Measurements from ENCODE around the gene ALB.
"Not testable (repeated sequence)": the region's sequence is repeated elsewhere in the genome, so short reads cannot be mapped to it uniquely, and the experiment has no call there.

The ALB gene

DNA sequence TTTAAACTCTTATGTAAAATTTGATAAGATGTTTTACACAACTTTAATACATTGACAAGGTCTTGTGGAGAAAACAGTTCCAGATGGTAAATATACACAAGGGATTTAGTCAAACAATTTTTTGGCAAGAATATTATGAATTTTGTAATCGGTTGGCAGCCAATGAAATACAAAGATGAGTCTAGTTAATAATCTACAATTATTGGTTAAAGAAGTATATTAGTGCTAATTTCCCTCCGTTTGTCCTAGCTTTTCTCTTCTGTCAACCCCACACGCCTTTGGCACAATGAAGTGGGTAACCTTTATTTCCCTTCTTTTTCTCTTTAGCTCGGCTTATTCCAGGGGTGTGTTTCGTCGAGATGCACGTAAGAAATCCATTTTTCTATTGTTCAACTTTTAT is at the start of gene ALB:
ALB (plus strand) TSS at position 246 of the 400 bp plus-strand sequence; CDS start at position 287, 41 bp downstream.
- Histone ChIP-seq H3K36me3 (ENCODE audit: insufficient read depth, low read length) (no peaks in the 10 kb centered on the region), H3K9me3 (ENCODE audit: low read length) (no peaks in the 10 kb centered on the region), H3K4me1 (ENCODE audit: insufficient read depth, low read length) (no peaks in the 10 kb centered on the region), H3K4me3 (ENCODE audit: low read length) (no peak within 1 kb of the TSS), H3K27me3 (ENCODE audit: insufficient read depth, low read length) (no peaks in the 10 kb centered on the region), H2AFZ (ENCODE audit: low read depth, low read length) (no peak within 1 kb of the TSS)

DNA sequence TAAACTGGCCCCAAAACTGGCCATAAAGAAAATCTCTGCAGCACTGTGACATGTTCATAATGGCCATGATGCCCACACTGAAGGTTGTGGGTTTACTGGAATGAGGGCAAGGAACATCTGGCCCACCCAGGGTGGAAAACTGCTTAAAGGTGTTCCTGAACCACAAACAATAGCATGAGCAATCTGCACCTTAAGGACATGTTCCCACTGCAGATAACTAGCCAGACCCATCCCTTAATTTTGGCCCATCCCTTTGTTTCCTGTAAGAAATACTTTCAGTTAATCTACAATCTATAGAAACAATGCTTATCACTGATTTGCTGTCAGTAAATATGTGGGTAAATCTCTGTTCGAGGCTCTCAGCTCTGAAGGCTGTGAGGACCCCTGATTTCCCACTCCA is 46.9 kb upstream of the ALB start:
- H3K4me3 ChIP-seq (ENCODE audit: low read length); H3K4me1 ChIP-seq (ENCODE audit: insufficient read depth, low read length): not testable (repeated sequence)

DNA sequence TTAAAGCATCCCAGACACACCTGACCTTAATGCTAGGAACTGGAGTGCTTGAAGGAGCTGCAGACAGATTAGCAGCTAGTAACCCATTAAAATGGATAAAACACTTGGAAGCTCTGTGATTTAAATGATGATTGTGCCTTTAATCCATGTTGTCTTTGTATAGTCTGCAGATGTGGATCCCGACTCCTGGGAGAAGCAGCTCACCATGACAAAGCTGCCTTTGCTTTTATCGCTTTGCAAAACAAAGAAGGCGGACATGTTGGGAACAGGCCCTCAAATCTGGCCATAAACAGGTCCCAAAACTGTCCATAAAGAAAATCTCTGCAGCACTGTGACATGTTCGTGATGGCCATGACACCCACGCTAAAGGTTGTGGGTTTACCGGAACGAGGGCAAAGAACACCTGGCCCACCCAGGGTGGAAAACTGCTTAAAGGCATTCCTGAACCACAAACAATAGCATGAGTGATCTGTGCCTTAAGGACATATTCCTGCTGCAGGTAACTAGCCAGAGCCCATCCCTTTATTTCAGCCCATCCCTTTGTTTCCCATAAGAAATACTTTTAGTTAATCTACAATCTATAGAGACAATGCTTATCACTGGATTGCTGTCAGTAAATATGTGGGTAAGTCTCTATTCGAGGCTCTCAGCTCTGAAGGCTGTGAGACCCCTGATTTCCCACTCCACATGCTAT is 34.4 kb upstream of the ALB start:
- not testable (repeated sequence) for H3K4me1 ChIP-seq (ENCODE audit: insufficient read depth, low read length); H3K27me3 ChIP-seq (ENCODE audit: insufficient read depth, low read length); H3K4me3 ChIP-seq (ENCODE audit: low read length); H3K36me3 ChIP-seq (ENCODE audit: insufficient read depth, low read length); H3K9me3 ChIP-seq (ENCODE audit: low read length); H2AFZ ChIP-seq (ENCODE audit: low read depth, low read length)

More for the DNA sequence above, 46.9 kb upstream of the ALB start:
- H3K27me3 ChIP-seq (ENCODE audit: insufficient read depth, low read length); H3K36me3 ChIP-seq (ENCODE audit: insufficient read depth, low read length); H2AFZ ChIP-seq (ENCODE audit: low read depth, low read length); H3K9me3 ChIP-seq (ENCODE audit: low read length): not testable (repeated sequence)

DNA sequence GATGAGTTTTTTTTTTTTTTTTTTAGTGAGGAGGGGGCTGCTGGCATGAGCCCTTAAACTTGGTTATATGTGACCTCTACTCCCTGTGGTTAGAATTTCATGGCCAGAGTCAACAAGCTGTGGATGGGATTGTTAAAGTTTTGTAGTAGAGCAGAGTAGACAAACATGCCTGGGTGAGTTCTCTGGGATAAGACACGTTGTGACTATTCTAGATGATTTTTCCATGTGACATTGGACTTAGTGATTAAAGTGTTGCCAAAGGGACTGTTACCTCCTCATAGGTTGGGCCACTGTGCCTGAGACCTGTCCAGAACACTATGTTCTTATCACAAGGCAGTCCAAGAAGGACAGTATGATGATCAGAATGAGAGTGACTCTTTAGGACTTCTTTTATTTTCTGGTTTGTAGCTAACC is 28.8 kb upstream of the ALB start:
- Histone ChIP-seq H3K4me1 (ENCODE audit: insufficient read depth, low read length) (peaks cover 4% of the 10 kb centered on the region), H2AFZ (ENCODE audit: low read depth, low read length) (no peak overlapping the region), H3K36me3 (ENCODE audit: insufficient read depth, low read length) (no peaks in the 10 kb centered on the region), H3K27me3 (ENCODE audit: insufficient read depth, low read length) (no peaks in the 10 kb centered on the region), H3K4me3 (ENCODE audit: low read length) (no peak overlapping the region), H3K9me3 (ENCODE audit: low read length) (no peaks in the 10 kb centered on the region)

DNA sequence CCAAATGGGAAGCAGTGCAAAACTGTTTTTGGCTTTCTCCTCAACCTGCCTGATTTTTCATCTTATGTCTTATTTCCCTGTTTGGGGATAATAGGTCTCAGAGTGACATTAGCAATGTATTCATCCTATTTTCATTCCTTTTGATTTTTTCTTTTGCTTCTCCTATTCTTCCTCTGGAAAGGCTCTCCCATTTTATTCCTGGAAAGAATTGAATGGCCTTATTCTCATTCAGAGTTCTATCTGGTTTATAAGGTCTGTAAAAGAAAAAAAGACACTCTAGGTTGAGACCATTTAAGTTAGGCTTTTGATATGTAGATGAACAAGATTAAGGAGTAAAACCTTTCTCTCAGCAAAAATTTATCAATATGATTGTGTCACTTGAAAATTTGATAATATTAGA is 27.8 kb upstream of the ALB start:
- Histone ChIP-seq H3K4me1 (ENCODE audit: insufficient read depth, low read length) (peaks cover 4% of the 10 kb centered on the region), H2AFZ (ENCODE audit: low read depth, low read length) (no peak overlapping the region), H3K4me3 (ENCODE audit: low read length) (no peak overlapping the region), H3K27me3 (ENCODE audit: insufficient read depth, low read length) (no peaks in the 10 kb centered on the region), H3K9me3 (ENCODE audit: low read length) (no peaks in the 10 kb centered on the region), H3K36me3 (ENCODE audit: insufficient read depth, low read length) (no peaks in the 10 kb centered on the region)

DNA sequence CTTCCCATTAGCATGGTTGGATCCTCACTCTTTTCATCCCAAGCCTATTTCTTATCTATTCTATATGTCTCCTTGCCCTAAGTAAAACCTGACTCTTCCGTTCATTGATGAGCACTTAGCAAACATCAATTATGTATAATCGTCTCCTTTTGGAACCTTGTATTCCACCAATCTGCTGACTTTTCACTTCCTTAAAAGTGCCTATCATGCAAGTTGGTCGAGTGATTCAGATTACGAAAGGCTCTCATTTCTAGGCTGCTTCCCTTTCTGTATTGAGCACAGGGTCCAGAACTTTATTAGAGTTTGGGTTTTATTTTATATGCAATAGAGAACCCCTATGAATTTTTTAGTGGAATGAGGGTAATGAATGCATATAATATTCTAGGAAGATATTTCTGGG is 27.1 kb upstream of the ALB start:
- no peaks in the 10 kb centered on the region for H3K27me3 ChIP-seq (ENCODE audit: insufficient read depth, low read length)
- no peak overlapping the region for H3K4me3 ChIP-seq (ENCODE audit: low read length)
- H3K4me1 ChIP-seq (ENCODE audit: insufficient read depth, low read length): peaks cover 4% of the 10 kb centered on the region
- no peaks in the 10 kb centered on the region for H3K36me3 ChIP-seq (ENCODE audit: insufficient read depth, low read length)
- no peaks in the 10 kb centered on the region for H3K9me3 ChIP-seq (ENCODE audit: low read length)
- no peak overlapping the region for H2AFZ ChIP-seq (ENCODE audit: low read depth, low read length)

DNA sequence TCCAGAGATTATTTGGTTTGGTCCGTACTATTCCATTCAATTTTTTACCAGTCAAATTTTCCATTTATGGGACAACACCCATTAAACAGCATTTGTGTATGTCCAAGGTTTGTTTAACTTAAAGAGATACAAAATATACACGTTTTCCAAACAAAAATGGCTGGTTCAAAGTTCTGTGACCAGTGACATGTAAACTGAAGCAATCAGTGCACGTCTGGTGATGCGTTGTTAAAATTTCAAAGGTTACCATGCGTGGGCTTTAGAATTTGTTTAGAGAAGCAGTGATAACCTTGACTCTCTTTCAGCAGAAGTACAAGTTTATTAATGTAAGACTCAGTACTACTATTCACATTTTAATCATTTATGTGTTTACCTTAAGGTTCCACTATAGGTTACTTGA is 25.2 kb upstream of the ALB start:
- Histone ChIP-seq H3K9me3 (ENCODE audit: low read length) (no peaks in the 10 kb centered on the region), H3K4me1 (ENCODE audit: insufficient read depth, low read length) (peaks cover 4% of the 10 kb centered on the region), H2AFZ (ENCODE audit: low read depth, low read length) (no peak overlapping the region), H3K27me3 (ENCODE audit: insufficient read depth, low read length) (no peaks in the 10 kb centered on the region), H3K36me3 (ENCODE audit: insufficient read depth, low read length) (no peaks in the 10 kb centered on the region), H3K4me3 (ENCODE audit: low read length) (no peak overlapping the region)

DNA sequence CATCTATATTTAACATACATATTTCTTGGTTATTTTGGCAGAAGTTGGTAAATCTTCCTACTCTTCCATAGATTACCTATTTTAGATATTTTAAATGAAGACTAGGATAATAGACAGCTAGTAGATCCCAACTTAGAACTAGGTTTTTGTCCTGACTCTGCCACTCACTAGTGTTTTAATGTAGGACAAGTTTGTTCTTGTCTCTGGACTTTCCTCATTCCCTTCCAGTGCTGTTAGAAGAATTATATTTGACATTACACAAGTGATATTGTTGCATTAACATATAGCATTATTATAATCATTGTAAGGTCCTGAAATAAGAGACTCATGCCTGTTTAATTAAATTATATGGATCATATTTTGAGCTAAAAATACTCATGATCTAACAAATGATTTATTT is 24.1 kb upstream of the ALB start:
- H3K4me1 ChIP-seq (ENCODE audit: insufficient read depth, low read length): peaks cover 4% of the 10 kb centered on the region

DNA sequence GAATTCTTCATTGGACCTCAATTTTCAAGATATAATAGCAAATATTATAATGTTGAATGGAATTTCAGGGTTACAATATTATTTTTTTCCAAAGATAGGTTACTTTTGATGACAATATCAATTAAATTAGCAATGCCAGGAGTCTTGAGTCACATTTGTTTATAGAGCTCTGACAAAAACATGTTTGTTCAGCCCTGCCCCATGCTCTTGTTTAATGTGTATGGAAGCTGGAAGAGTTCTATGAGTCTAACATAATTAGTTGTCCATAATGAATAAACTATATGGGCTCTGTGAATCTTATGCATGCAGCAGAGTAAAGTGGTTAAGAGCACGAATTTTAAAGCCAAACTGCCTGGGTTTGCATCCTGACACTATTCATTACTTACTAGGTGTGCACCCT is 22.9 kb upstream of the ALB start:
- Histone ChIP-seq H2AFZ (ENCODE audit: low read depth, low read length) (no peak overlapping the region), H3K36me3 (ENCODE audit: insufficient read depth, low read length) (no peaks in the 10 kb centered on the region), H3K4me3 (ENCODE audit: low read length) (no peak overlapping the region), H3K9me3 (ENCODE audit: low read length) (no peaks in the 10 kb centered on the region), H3K27me3 (ENCODE audit: insufficient read depth, low read length) (no peaks in the 10 kb centered on the region), H3K4me1 (ENCODE audit: insufficient read depth, low read length) (peaks cover 2% of the 10 kb centered on the region)

More for the DNA sequence above, 24.1 kb upstream of the ALB start:
- no peaks in the 10 kb centered on the region for H3K9me3 ChIP-seq (ENCODE audit: low read length)
- H3K27me3 ChIP-seq (ENCODE audit: insufficient read depth, low read length): no peaks in the 10 kb centered on the region
- H2AFZ ChIP-seq (ENCODE audit: low read depth, low read length): no peak overlapping the region
- no peak overlapping the region for H3K4me3 ChIP-seq (ENCODE audit: low read length)
- H3K36me3 ChIP-seq (ENCODE audit: insufficient read depth, low read length): no peaks in the 10 kb centered on the region

DNA sequence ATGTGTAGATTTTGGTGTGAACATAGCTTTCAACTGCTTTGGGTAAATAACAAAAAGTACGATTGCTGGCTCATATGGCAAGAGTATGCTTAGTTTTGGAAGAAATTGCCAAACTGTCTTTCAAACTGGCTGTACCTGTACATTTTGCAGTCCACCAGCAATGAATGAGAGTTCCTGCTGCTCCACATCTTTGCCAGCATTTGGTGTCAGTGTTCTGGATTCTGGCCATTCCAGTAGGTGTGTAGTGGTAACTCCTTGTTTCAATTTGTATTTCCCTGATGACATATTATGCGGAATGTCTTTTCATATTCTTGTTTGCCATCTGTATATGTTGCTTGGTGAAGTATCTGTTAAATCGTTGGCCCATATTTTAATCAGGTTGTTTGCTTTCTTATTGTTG is 20.6 kb upstream of the ALB start:
- no peaks in the 10 kb centered on the region for H3K9me3 ChIP-seq (ENCODE audit: low read length)
- no peaks in the 10 kb centered on the region for H3K4me1 ChIP-seq (ENCODE audit: insufficient read depth, low read length)
- H3K27me3 ChIP-seq (ENCODE audit: insufficient read depth, low read length): no peaks in the 10 kb centered on the region
- no peaks in the 10 kb centered on the region for H3K36me3 ChIP-seq (ENCODE audit: insufficient read depth, low read length)
- no peak overlapping the region for H2AFZ ChIP-seq (ENCODE audit: low read depth, low read length)
- no peak overlapping the region for H3K4me3 ChIP-seq (ENCODE audit: low read length)

DNA sequence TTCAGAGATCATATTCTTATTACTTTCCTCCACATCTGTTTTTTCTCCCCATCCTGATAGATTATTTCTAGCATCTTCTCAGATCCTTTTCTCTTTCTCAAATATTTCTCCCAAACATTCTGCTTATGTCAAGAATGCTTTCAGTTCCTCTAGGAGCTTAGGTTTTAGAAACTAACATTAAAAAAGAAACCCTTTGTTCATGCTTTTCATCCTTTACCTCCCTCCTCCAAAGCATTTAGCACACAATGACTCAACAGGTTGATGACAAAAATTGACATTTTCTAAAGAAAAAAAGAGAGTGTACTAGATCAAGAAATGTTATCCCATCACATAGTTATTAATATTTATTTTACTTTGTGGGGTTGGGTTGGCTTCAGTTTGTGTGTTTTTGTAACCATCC is 16.5 kb upstream of the ALB start:
- H2AFZ ChIP-seq (ENCODE audit: low read depth, low read length): no peak overlapping the region
- H3K27me3 ChIP-seq (ENCODE audit: insufficient read depth, low read length): no peaks in the 10 kb centered on the region
- no peaks in the 10 kb centered on the region for H3K9me3 ChIP-seq (ENCODE audit: low read length)
- no peaks in the 10 kb centered on the region for H3K4me1 ChIP-seq (ENCODE audit: insufficient read depth, low read length)
- H3K4me3 ChIP-seq (ENCODE audit: low read length): no peak overlapping the region
- no peaks in the 10 kb centered on the region for H3K36me3 ChIP-seq (ENCODE audit: insufficient read depth, low read length)

DNA sequence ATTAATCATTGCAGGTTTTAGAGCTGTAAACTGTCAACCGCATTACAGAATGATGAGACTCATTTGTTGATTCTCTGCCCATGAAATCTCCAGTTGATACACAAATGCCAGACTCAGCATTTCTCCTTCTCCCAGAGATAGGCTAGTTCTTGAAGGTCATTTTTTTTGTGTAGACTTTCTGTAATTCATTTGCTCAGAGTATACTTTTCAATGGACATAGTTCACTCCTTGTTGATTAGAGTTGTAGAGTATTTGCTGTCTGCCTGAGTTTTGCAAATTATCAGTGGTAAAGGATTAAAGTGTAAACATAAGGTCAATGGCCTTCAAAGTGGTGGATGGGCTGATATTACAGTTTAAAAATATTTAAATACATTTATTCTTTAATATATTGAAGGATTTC is 15.2 kb upstream of the ALB start:
- Histone ChIP-seq H2AFZ (ENCODE audit: low read depth, low read length) (no peak overlapping the region), H3K27me3 (ENCODE audit: insufficient read depth, low read length) (no peaks in the 10 kb centered on the region), H3K4me1 (ENCODE audit: insufficient read depth, low read length) (no peaks in the 10 kb centered on the region), H3K36me3 (ENCODE audit: insufficient read depth, low read length) (no peaks in the 10 kb centered on the region), H3K4me3 (ENCODE audit: low read length) (no peak overlapping the region), H3K9me3 (ENCODE audit: low read length) (no peaks in the 10 kb centered on the region)

DNA sequence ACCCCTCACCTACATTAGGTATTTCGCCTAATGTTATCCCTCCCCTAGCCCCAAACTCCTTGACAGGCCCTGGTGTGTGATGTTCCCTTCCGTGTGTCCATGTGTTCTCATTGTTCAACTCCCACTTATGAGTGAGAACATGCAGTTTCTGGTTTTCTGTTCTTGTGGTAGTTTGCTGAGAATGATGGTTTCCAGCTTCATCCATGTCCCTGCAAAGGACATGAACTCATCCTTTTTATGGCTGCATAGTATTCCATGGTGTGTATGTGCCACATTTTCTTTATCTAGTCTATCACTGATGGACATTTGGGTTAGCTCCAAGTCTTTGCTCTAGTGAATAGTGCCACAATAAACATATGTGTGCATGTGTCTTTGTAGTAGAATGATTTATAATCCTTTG is 14.4 kb upstream of the ALB start:
- not testable (repeated sequence) for H3K4me1 ChIP-seq (ENCODE audit: insufficient read depth, low read length); H3K27me3 ChIP-seq (ENCODE audit: insufficient read depth, low read length); H3K9me3 ChIP-seq (ENCODE audit: low read length); H2AFZ ChIP-seq (ENCODE audit: low read depth, low read length); H3K4me3 ChIP-seq (ENCODE audit: low read length); H3K36me3 ChIP-seq (ENCODE audit: insufficient read depth, low read length)

DNA sequence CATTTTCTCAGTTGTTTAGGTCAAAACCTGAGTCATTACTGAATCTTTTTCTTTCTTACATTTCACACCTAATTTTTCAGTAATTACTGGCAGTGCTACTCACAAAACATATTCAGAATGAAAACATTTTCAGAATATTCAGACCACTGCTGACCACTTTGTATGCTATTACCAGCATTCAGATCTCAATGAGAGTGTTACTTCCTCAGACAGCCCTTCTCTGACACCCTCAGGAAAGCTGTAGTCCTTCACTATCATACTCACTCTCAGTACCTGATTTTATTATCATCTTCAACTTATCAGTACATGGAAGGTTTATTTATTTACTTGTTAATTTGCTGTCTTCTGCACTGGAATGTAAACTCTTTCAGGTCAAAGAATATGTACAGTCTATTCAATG is 12.3 kb upstream of the ALB start:
- no peak overlapping the region for H2AFZ ChIP-seq (ENCODE audit: low read depth, low read length)

More for the DNA sequence above, 12.3 kb upstream of the ALB start:
- H3K36me3 ChIP-seq (ENCODE audit: insufficient read depth, low read length): no peaks in the 10 kb centered on the region
- no peaks in the 10 kb centered on the region for H3K4me1 ChIP-seq (ENCODE audit: insufficient read depth, low read length)
- no peaks in the 10 kb centered on the region for H3K9me3 ChIP-seq (ENCODE audit: low read length)
- no peaks in the 10 kb centered on the region for H3K27me3 ChIP-seq (ENCODE audit: insufficient read depth, low read length)
- H3K4me3 ChIP-seq (ENCODE audit: low read length): no peak overlapping the region
